ENCODE results near the gene SLC7A10.
"Not testable (repeated sequence)": the region's sequence is repeated elsewhere in the genome, so short reads cannot be mapped to it uniquely, and the experiment has no call there.

The SLC7A10 gene

DNA sequence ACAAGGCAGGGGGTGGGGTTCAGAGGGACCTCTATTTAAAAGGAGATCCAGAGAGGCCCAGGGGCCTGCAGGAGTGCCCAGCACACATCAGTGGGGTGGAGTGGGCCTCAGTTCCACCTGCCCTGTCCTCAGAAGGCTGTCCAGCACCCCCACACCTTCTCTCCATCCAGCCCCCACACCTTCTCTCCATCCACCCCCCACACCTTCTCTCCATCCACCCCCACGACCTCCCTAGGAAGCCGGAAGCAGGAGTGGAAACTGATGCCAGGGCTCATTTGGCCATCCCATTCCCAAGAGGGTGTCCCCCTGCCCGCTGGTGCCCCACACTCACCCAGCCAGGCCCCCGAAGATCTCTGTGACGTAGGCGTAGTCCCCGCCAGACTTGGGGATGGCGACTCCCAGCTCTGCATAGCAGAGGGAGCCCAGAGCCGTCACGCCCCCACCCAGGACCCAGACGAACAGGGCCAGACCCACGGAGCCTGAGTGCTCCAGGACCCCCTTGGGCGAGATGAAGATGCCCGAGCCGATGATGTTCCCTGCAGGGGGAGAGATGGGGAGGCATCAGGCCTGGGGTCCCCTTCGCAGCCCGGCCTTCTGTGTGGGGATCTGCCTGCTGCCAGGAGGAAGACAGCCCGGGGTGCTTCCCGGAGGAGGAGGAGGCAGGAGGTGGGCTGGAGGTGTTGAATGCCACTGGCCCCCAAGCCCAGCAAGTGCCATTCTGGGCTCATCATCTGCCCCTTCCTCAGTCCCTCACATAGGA, 10.0 kb downstream of the SLC7A10 start:
- no peak for DNase-seq

- no peak for DNase-seq
Observed at GRCh38 chr19:33214596-33214995, 11.1 kb downstream of the SLC7A10 start.

- DNase-seq: no peak
Observed at GRCh38 chr19:33212436-33213172, 13.0 kb downstream of the SLC7A10 start.

- no peak for DNase-seq
Observed at GRCh38 chr19:33211794-33212435, 13.7 kb downstream of the SLC7A10 start.

- no peak for DNase-seq
Observed at GRCh38 chr19:33210266-33210940, 15.2 kb downstream of the SLC7A10 start.

GRCh38 chr19:33209850-33210230, 15.8 kb downstream of the SLC7A10 start:
- DNase-seq: not testable (repeated sequence)

GRCh38 chr19:33208904-33209849, 16.5 kb downstream of the SLC7A10 start:
- no peak for DNase-seq

DNA sequence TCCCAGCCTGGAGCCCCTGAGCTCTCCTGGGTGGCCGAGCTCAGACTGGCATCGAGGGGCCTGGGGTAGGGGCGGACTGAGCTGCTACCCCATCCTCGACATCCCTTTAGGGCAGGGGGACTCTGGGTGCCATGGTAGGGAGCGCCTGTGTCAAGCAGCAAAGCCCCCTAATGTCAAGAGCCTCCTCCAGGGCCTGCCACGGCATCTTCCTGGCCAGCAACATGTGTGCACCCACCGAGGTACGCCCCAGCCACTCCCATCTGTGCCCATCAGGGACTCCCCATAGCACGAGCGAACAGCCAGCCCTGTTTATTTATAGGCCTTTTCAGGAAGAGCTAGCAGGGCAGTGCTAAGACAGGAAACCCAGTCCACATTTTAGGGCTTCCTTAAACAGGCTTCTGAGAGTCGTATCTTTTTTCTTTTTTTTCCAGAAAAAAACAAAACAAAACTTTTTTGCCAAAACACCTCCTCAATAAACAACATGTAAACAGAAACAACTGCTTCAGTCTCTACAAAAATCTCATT, 17.2 kb downstream of the SLC7A10 start:
- DNase-seq: no peak

DNA sequence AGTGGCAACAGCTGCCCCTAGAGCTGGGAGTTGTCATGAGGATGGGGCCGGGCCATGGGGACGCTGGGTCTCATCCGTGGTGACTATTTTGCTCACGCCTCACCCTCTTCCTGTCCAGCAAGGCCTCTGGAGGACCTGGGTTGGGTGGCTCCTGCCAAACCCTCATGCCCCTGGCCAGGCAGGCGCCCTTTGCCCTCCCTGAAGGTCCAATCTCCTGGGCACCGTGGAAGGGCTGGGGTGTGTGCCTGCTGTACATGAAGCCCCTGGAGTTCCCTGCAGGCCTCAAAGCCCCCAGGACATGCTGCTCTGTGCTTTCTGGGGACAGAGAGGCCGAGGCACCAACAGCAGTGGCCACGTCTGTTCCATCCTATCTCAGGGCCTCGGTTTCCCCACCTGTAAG, 17.7 kb downstream of the SLC7A10 start:
- DNase-seq: no peak

DNA sequence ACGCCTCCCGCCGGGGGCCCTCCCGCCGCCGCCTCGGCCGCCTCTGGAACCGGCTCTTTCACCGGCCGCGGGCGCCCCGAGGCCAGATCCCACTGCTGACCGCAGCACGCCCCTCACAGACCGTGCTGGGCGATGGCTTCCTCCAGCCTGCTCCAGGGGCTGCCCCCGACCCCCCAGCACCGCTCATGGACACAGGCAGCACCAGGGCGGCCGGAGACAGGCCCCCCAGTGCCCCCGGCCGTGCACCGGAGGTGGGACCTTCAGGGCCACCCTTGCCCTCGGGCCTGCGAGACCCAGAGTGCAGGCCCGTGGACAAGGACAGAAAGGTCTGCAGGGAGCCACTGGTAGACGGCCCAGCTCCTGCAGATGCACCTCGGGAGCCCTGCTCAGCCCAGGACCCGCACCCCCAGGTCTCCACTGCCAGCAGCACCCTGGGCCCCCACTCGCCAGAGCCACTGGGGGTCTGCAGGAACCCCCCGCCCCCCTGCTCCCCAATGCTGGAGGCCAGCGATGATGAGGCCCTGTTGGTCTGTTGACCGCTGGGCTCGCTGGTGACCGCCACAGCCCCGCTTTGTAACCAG, 18.5 kb downstream of the SLC7A10 start:
- DNase-seq: no peak

DNA sequence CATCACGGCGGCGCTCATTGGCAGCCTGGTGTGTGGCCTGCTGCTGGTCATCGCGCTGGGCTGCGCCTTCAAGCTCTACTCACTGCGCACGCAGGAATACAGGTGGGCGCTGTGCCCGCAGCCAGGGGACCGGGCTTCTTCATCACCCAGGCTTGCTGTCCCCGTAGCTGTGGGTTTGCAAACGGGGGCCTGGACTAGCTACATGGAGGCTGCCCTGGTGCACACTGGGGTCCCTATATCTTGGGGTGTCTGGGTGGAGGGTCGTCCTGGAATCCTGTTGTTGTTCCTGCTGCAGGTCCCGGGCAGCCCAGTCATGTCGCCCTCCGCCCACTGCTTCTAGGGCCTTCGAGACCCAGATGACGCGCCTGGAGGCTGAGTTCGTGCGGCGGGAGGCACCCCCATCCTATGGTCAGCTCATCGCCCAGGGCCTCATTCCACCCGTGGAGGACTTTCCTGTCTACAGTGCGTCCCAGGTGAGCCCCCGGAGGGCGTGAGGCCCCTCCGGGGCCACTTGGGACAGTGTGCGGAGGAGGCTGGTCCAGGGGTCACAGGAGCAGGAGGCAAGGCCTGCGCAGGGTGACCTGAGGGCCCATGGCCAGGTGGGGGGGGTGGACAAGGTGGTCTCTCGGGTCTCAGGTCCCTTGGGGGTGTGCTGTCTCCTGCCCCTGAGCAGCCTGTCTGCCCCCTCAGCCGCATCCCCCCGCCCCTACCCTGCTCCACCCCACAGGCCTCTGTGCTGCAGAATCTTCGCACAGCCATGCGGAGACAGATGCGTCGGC, 19.2 kb downstream of the SLC7A10 start:
- no peak for DNase-seq

DNA sequence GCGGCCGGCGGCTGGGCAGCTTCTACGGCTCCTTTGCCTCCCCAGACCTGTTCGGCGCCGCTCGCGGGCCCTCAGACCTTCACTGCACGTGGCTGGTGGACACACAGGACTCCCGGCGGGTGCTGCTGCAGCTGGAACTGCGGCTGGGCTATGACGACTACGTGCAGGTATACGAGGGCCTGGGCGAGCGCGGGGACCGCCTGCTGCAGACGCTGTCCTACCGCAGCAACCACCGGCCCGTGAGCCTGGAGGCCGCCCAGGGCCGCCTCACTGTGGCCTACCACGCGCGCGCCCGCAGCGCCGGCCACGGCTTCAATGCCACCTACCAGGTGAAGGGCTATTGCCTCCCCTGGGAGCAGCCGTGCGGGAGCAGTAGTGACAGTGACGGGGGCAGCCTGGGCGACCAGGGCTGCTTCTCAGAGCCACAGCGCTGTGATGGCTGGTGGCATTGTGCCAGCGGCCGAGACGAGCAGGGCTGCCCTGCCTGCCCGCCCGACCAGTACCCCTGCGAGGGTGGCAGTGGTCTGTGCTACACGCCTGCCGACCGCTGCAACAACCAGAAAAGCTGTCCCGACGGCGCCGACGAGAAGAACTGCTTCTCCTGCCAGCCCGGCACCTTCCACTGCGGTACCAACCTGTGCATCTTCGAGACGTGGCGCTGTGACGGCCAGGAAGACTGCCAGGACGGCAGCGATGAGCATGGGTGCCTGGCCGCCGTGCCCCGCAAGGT, 20.0 kb downstream of the SLC7A10 start:
- no peak for DNase-seq

DNA sequence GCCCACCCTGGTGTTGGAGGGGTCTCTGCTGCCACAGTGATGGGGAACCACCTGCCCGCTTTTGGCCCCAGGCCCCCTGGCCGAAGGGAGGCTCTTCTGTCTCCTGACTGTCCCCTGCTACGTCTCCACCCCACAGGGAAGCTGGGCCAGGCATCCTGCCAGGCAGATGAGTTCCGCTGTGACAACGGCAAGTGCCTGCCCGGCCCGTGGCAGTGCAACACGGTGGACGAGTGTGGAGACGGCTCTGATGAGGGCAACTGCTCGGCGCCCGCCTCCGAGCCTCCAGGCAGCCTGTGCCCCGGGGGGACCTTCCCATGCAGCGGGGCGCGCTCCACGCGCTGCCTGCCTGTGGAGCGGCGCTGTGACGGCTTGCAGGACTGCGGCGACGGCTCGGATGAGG, 20.5 kb downstream of the SLC7A10 start:
- no peak for DNase-seq

DNA sequence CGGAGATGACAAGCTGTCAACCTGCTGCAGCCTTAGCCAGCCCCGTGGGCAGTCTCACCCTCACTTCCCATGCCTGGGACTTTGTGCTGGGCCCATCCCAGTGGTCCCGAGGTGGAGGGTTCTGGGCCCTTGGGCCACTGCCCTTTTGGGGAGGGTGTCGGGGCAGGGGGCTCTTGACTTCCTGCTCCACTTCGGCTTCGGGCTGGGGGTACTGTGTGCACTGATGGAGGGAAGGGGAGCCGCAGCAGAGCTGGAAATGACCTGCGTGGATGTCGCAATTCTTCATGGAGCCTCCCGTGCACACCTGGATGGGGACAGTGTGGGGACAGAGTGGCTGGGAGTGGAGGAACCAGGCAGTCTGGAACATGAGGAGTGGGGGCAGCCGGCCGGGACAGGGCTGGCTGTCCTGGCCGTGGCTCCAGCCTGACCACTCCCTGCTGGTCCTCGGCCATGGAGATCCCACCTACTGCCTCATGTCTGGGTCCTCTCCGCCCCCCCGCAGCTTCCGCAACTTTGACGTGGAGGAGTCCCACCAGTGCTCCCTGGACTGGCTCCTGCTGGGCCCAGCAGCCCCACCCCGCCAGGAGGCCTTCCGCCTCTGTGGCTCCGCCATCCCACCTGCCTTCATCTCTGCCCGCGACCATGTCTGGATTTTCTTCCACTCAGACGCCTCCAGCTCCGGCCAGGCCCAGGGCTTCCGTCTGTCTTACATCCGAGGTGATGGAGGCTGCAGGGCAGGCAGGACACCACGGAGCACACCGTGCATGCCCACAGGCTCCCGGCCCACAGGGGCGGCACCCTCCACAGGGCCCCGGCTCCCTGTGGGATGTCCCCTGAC, 21.3 kb downstream of the SLC7A10 start:
- no peak for DNase-seq

DNA sequence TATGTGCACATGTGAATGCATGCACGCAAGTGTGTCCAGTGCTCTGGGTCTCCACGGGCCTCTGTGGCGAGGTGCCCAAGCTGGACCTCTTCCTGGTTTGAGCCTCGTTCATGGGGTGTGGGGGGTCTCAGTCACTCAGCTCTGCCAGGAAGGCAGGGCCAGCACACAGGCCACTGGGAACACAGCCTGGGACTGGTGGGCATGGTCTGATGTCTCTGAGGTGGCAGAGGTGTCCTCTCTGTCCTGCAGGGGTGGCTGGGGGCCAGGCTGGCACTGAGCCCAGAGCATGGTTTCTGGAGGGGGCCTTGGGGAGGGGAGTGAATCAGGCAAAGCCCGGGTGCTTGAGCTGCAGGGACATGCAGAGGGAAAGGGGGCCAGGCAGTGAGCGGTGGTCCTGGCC, 22.1 kb downstream of the SLC7A10 start:
- no peak for DNase-seq

DNA sequence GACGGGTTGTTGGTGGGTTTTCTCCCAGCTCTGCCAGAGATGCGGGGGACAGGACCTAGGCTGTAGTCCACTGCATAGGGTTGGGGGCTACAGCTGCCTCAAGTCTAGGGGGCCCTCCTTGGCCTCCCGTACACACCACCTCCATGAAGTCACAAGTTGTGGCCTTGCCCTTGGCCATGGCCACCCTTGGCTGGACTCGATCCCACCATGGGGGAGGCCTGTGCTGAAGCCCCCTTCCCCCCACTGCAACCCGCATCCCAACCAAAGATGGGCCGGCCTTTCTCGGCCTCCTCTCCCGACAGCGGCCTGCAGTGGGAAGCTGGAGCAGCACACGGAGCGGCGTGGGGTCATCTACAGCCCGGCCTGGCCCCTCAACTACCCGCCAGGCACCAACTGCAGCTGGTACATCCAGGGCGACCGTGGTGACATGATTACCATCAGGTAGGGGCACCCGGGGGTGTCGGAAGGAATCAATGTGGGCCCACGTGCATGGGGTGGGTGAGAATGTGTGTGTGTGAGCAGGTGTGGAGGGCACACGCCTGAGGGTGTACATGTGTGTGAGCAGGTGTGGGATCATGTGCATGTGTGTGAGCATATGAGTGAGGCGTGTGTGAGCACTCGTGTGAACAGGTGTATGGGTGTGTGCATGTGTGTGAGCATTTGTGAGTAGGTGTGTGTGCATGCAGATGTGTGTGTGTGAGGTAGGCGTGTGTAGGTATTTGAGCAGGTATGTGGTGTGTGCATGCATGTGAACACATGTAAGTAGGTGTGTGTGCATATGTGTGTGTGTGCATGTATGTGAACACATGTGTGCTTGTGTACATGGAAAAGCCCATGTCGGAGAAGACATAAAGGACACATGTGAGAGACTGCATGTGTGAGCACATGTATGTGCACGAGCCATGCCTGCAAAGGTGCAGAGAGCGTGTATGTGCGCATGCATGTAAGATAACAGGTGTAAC, 22.8 kb downstream of the SLC7A10 start:
- DNase-seq: no peak

- no peak for DNase-seq
Observed at GRCh38 chr19:33201886-33202545, 23.6 kb downstream of the SLC7A10 start.

All from NCI-H446 treated with DMSO at 0.1 percent for 48 hours (cell line).